ENCODE measurements around the gene TBC1D5.

The TBC1D5 gene

DNA sequence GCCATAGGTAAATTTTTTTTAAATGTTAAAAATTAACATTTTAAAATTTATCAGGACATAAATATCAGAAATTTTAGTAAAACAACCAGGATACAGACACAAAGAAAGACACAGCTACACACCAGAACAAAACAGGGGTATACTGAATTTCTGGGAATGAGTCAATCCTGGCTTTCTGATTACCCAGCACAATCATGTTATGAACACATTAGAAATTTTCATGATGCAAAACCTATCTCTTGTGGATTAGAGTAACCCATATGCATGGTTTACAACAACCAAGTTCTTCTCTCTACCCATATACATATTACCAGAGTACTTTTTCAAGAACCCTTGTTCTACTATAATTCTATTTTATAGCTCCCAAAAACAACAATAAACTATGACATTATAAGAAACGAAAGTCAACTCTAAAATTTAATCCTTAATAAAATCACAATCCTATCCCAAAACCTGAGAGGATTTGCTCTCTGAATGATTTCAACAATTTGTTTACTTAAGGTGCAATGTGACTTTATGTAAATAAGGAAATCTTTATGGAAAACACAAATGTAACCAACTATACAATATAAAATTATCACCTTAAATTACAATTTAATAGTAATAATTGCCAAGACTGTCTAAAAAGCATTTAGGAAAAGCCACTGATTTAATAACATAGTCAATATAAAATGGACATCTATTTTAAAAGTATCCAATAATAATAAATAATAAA, 184.5 kb downstream of the TBC1D5 start:
- no peak for DNase-seq (ENCODE audit: low read depth)
- no peak overlapping the region for H3K4me3 ChIP-seq (ENCODE audit: low read depth, low read length)
- TF ChIP-seq, protein P1, sequence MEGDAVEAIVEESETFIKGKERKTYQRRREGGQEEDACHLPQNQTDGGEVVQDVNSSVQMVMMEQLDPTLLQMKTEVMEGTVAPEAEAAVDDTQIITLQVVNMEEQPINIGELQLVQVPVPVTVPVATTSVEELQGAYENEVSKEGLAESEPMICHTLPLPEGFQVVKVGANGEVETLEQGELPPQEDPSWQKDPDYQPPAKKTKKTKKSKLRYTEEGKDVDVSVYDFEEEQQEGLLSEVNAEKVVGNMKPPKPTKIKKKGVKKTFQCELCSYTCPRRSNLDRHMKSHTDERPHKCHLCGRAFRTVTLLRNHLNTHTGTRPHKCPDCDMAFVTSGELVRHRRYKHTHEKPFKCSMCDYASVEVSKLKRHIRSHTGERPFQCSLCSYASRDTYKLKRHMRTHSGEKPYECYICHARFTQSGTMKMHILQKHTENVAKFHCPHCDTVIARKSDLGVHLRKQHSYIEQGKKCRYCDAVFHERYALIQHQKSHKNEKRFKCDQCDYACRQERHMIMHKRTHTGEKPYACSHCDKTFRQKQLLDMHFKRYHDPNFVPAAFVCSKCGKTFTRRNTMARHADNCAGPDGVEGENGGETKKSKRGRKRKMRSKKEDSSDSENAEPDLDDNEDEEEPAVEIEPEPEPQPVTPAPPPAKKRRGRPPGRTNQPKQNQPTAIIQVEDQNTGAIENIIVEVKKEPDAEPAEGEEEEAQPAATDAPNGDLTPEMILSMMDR (IDR thresholded peaks at IDR 0.05; ENCODE audit: low read depth, low read length, missing control alignments): no peak

DNA sequence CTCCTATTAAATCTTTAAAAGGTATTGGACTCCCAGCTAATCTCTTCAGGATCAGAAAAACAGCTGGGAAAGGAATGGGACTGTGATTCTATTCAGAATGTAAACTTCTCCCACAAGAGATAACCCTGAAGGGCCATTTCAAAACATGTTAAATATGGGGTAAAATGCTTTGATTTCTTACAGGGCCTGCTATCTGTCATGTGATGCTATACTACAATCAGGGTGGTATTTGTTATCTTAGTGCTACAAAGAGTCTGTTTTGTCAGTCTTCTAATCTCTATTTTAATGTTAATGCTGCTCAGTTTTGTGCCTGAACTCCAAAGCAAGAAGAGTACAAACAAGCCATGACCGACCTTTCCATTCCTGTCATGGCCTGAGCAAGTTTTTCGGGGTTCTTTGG, 186.9 kb downstream of the TBC1D5 start:
- H3K4me3 ChIP-seq (ENCODE audit: low read depth, low read length): no peak overlapping the region
- no peak for DNase-seq (ENCODE audit: low read depth)
- TF ChIP-seq, protein P1 (IDR thresholded peaks at IDR 0.05; ENCODE audit: low read depth, low read length, missing control alignments): no peak

DNA sequence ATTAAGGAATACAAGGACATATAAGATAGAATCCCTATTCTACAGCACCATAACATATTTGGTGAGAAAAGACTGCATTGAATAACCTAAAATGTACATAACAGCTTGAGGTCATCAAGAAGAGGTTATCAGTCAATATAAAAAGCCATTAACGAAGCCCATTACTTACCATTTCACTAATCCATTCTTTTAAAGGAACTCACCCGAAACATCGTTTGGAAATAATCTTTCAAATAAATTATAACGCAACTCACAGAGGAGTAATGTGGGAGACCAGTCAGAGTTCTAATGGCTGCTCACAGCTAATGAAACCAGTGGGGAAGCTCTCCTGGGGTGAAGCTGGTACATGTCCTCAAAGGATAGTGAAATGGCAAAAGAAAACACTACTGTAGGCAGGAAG, 188.4 kb downstream of the TBC1D5 start:
- DNase-seq (ENCODE audit: low read depth): no peak
- no peak overlapping the region for H3K4me3 ChIP-seq (ENCODE audit: low read depth, low read length)
- TF ChIP-seq, protein P1 (IDR thresholded peaks at IDR 0.05; ENCODE audit: low read depth, low read length, missing control alignments): no peak

- TF ChIP-seq, protein P1 (IDR thresholded peaks at IDR 0.05; ENCODE audit: low read depth, low read length, missing control alignments): no peak
- no peak for DNase-seq (ENCODE audit: low read depth)
- no peak overlapping the region for H3K4me3 ChIP-seq (ENCODE audit: low read depth, low read length)
Measured at GRCh38 chr3:17553080-17553479, 189.4 kb downstream of the TBC1D5 start.

DNA sequence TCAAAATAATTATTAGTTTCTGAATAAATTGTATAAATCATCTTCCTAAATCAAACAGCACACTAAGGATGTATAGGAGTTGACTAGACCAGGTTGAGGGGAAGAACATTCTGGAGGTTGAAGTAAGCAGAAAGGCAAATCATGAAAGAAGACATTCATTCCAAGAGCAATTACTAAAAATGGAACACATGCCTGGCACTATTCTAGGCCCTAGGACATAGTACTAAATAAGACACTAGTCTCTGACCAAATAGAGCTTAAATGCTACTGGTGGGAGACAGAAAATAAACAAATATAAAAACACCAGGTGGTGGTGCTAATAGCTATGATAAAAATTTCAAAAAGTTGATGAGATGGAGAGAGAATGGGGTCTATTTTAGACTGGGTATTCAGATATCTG, 190.1 kb downstream of the TBC1D5 start:
- no peak for DNase-seq (ENCODE audit: low read depth)
- no peak overlapping the region for H3K4me3 ChIP-seq (ENCODE audit: low read depth, low read length)
- TF ChIP-seq, protein P1 (IDR thresholded peaks at IDR 0.05; ENCODE audit: low read depth, low read length, missing control alignments): no peak

- no peak overlapping the region for H3K4me3 ChIP-seq (ENCODE audit: low read depth, low read length)
- DNase-seq (ENCODE audit: low read depth): no peak
- TF ChIP-seq, protein P1 (IDR thresholded peaks at IDR 0.05; ENCODE audit: low read depth, low read length, missing control alignments): no peak
Measured at GRCh38 chr3:17551895-17552294, 190.5 kb downstream of the TBC1D5 start.

DNA sequence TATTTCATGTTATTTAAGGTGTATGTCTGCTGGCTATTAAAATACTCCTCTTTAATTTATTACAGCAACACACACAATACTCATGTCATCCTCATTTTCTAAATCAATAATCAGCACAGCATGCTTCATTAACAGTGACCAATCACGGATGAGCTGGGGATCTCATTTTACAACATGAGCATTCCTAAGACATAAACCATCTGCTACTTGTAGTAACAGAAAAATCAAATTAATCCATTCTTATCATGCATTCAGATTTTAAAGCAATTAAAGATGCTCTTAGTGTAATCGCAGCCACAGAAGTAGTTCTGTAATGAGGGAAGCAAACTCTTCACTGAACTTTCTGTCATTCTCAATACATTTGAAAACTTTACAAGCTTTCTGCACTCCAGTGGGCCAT, 191.1 kb downstream of the TBC1D5 start:
- DNase-seq (ENCODE audit: low read depth): no peak
- no peak overlapping the region for H3K4me3 ChIP-seq (ENCODE audit: low read depth, low read length)
- TF ChIP-seq, protein P1 (IDR thresholded peaks at IDR 0.05; ENCODE audit: low read depth, low read length, missing control alignments): no peak

Data from GM12864 (cell line).